GM10266 (cell line): ENCODE measurements around the gene BRWD1.
"Not testable (repeated sequence)": the region's sequence is repeated elsewhere in the genome, so short reads cannot be mapped to it uniquely, and the experiment has no call there.

Experiments
- DNase-seq: peaks from one replicate; pipeline ENCODE4 v3.0.0; 2012; ENCODE audit errors: extremely low spot score
- TF ChIP-seq, protein P1 (sequence below): IDR thresholded peaks from 2 replicates; pipeline ENCODE4 v1.5.1; 2012; ENCODE audit warnings: mild to moderate bottlenecking, low read depth; ENCODE audit not compliant: control insufficient read depth, insufficient read depth; ENCODE audit errors: missing control alignments

BRWD1 gene

DNA sequence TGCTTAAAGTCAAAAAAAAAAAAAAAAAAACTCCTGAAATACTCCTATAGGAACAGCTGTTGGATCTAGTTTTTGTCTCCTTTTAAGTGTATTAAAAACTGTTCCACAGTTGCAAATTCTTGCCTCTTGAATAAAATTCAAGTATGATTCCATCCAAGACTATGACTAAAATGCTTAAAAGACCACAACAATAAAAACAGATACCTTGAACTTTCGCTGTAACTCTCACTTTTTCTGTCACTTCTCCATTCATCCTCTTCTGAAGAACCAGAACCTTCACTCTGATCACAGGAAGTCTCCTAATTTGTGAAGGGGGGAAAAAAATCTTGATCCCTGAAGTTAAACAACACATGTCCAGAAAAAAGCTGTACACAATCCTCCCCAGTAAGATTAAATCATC lies 75.2 kb downstream of the BRWD1 start:
- TF ChIP-seq, protein P1, sequence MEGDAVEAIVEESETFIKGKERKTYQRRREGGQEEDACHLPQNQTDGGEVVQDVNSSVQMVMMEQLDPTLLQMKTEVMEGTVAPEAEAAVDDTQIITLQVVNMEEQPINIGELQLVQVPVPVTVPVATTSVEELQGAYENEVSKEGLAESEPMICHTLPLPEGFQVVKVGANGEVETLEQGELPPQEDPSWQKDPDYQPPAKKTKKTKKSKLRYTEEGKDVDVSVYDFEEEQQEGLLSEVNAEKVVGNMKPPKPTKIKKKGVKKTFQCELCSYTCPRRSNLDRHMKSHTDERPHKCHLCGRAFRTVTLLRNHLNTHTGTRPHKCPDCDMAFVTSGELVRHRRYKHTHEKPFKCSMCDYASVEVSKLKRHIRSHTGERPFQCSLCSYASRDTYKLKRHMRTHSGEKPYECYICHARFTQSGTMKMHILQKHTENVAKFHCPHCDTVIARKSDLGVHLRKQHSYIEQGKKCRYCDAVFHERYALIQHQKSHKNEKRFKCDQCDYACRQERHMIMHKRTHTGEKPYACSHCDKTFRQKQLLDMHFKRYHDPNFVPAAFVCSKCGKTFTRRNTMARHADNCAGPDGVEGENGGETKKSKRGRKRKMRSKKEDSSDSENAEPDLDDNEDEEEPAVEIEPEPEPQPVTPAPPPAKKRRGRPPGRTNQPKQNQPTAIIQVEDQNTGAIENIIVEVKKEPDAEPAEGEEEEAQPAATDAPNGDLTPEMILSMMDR: no peak
- no peak for DNase-seq

DNA sequence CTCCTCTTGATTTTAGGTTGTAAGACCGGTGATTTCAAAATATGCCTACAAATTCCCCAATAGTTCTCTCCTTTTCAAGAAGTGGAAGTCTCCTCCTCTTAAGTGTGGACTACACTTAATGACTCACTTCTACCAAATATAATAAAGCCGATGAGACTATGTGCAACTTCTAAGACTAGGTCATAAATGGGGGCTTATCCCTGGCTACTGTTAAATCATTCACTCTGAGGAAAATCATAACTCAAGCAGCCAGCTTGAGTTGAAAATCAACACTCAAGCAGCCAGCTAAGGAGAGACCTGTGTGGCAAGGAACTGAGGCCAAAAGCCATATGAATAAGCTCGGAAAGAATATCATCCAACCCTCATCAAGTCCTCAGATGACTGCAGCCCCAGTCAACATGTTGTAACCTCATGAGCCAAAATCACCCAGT lies 80.6 kb downstream of the BRWD1 start:
- DNase-seq: no peak
- TF ChIP-seq, protein P1: no peak

DNA sequence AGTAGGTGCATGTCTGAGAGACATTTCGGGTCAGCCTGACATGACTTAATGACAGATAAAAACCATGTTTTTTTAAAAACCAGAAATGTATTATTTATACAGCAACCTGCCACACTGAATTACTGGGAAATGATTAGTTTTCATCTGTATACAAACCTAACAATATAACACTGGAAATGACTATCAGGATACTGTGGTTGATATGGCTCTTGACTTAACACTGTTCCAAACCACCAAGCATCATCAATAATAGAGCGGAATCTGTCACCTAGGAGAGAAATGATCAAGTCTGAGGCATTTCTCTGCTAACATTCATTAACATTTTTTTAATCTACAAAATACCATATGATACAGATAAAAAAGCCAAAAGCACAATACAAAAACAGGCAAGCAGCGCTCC lies 88.5 kb downstream of the BRWD1 start:
- TF ChIP-seq, protein P1: no peak

DNA sequence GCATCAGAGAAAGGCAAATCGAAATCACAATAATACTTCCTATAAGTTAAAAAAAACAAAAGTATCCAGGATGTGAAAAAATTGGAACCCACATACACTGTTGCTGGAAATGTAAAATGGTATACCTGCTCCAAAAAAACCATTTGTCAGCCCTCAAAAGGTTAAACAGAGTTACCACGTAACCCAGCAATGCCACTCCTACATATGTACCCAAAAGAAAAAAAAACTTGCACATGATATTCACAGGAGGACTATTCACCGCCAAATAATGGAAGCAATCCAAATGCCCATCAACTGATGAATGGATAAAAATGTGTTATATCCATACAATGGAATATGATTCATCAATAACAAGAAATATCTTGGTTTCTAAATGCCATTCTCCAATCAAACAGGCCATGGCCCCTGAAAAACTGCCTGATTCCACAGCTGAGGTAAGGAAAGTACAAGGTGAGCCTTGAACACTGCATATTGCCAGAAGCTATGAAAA lies 91.4 kb downstream of the BRWD1 start:
- no peak for DNase-seq
- TF ChIP-seq, protein P1: no peak

More for the DNA sequence above, 88.5 kb downstream of the BRWD1 start:
- no peak for DNase-seq

DNA sequence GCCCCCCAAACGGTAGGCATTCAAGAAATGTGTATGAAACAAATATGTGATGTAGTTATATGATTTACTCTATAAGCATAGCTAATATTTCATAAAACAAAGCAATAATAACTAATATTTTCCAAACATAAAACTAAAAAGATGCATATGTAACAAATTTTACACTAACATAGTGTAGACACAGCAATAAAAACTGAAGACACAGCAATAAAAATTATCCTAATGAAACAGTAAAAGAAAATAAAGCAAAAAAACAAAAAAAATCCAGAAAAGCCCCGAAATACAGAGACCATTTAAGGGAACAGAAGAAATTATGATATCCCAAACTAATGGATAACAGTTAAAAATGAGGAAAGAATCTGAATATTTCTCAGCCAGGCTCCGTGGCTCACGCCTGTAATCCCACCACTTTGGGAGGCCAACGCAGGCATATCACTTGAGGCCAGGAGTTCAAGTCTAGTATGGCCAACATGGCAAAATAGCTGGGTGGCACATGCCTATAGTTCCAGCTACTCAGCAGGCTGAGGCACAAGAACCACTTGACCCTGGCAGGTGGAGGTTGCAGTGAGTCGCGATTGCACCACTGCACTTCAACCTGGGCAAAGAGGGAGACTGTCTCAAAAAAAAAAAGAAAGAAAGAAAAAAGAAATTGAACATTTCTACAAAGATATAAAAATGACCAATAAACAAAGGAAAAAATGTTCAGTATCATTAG lies 92.0 kb downstream of the BRWD1 start:
- DNase-seq: no peak
- TF ChIP-seq, protein P1: no peak

DNA sequence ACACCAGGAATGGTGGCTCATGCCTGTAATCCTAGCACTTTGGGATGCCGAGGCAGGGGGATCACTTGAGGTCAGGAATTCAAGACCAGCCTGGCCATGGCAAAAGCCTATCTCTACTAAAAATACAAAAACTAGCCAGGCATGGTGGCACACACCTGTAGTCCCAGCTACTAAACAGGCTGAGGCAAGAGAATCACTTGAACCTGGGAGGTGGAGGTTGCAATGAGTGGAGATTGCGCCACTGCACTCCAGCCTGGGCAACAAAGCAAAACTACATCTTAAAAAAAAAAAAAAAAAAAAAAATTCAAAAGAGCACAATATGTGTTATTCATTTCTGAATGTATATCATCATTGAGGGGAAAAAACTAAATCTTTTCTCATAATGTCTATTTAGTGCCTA lies 92.6 kb downstream of the BRWD1 start:
- not testable (repeated sequence) for DNase-seq

DNA sequence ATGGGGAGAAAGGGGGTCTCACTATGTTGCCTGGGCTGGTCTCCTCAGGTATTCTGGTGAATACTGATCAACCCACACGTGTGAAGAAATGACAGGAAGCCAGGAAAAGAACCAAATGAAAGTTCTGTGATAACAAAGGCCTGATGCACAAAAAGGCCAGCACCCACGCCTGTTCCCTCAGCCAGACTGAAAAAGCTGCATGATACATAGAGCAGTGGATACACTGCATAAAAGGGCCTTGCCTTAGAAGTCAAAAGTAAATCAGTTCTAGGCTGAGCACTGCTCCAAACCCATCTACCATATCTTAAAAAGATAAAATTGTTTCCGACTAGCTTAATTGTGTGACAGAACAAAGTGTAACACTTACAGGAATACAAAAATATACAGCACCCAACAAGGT lies 93.3 kb downstream of the BRWD1 start:
- TF ChIP-seq, protein P1: no peak
- DNase-seq: no peak

DNA sequence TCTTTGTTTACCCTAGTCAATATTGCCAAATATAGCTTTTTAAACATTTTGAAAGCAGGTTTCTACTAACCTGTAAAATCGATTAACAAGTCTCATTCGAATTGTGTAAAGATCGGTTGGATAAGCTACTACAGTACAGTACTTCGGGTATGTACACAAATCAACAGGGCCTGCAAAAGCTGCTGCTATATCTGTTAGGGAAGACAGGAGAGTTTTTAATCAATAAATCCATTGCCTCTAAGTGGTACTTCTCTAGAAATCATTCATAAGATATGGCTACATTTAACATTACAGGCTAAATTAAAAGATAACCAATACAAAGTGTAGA lies 95.4 kb downstream of the BRWD1 start:
- no peak for DNase-seq
- TF ChIP-seq, protein P1: no peak
